Upper lobe of right lung (tissue), 1 donor: Measurements from ENCODE around the gene THSD4. TPM values are rescaled to one million over a fixed set of nuclear protein-coding genes. Genes with fewer than 3 reads are reported as not detected.
A peak's percentile ranks its signal among the peaks of the same experiment; 100 is the strongest.

Source experiments
- ATAC-seq: fragments of 200-7000 bp; cut with Tn5 transposase; one replicate; pipeline ENCODE4 v1.9.1; 2020; ENCODE audit warnings: mild to moderate bottlenecking, moderate library complexity
- DNase-seq: peaks from one replicate; pipeline ENCODE4 v3.0.0-alpha.2; 2020
- H3K27ac ChIP-seq: fragments of 200-600 bp; one replicate; pipeline ENCODE4 v1.8.0; 2022
- H3K27me3 ChIP-seq: fragments of 200-600 bp; one replicate; pipeline ENCODE4 v1.8.0; 2022; ENCODE audit warnings: mild to moderate bottlenecking
- H3K36me3 ChIP-seq: fragments of 200-600 bp; one replicate; pipeline ENCODE4 v1.8.0; 2022
- H3K4me1 ChIP-seq: fragments of 200-600 bp; one replicate; pipeline ENCODE4 v1.8.0; 2022
- H3K4me3 ChIP-seq: fragments of 200-600 bp; one replicate; pipeline ENCODE4 v1.8.0; 2022; ENCODE audit warnings: mild to moderate bottlenecking
- H3K9me3 ChIP-seq: fragments of 200-600 bp; one replicate; pipeline ENCODE4 v1.8.0; 2022
- intact Hi-C: fragments of 100-400 bp; cut with DNase I; formaldehyde crosslinking; loops from one replicate; pipeline ENCODE4 v1.11.0; 2022
- total RNA-seq: library from RNA; stranded (reverse); fragmentation: NEBNext Ultra II Directional; extraction: Animal tissue kit (Norgen Biotek cat#: 25700); gene quantifications from one replicate; pipeline ENCODE4 v1.2.1, GENCODE V29; 2021
- TF ChIP-seq, protein P1 (sequence below): fragments of 200-600 bp; IDR thresholded peaks from one replicate; pipeline ENCODE4 v1.8.0; 2022; ENCODE audit warnings: antibody characterized with exemption
- donor health status: DM: no; HTN: yes; CAD: no; lungs with severe emphysema.

Gene THSD4
- total RNA-seq, 1 donor from 2014 or later = 25.6 TPM

DNA sequence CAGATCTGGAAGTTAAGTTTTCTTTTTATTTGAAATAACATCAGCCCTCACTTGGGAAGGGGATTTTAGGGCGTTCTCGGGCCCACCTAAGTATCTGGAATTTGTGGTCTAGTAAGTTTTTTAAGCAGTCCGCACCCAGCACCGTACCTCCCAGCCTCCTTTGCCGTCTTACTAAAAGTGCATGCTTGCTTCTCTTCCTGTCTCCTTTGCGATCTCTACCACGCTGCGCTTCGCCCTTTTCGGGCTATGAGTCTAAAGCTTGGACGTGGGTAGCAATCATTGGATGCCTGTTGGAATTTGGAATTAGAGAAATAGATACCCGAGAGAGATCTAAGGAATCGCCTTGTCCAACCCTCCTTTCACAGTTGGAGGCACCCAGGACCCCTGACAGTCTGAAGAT is 1.1 kb downstream of the THSD4 start:
- intact Hi-C loops = loop anchor here (10.0 kb wide), 1 partner anchor 338 kb away; no protein-coding TSS in a partner anchor
- peak overlapping the region; percentile 64 for H3K4me3 ChIP-seq
- H3K27ac ChIP-seq = peak overlapping the region; percentile 78
- no peaks in the 10 kb centered on the region for H3K9me3 ChIP-seq
- DNase-seq (no peak), ATAC-seq (no peak)
- no peaks in the 10 kb centered on the region for H3K27me3 ChIP-seq
- no peaks in the 10 kb centered on the region for H3K4me1 ChIP-seq
- no peaks in the 10 kb centered on the region for H3K36me3 ChIP-seq
- TF ChIP-seq, protein P1, sequence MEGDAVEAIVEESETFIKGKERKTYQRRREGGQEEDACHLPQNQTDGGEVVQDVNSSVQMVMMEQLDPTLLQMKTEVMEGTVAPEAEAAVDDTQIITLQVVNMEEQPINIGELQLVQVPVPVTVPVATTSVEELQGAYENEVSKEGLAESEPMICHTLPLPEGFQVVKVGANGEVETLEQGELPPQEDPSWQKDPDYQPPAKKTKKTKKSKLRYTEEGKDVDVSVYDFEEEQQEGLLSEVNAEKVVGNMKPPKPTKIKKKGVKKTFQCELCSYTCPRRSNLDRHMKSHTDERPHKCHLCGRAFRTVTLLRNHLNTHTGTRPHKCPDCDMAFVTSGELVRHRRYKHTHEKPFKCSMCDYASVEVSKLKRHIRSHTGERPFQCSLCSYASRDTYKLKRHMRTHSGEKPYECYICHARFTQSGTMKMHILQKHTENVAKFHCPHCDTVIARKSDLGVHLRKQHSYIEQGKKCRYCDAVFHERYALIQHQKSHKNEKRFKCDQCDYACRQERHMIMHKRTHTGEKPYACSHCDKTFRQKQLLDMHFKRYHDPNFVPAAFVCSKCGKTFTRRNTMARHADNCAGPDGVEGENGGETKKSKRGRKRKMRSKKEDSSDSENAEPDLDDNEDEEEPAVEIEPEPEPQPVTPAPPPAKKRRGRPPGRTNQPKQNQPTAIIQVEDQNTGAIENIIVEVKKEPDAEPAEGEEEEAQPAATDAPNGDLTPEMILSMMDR = no peak

DNA sequence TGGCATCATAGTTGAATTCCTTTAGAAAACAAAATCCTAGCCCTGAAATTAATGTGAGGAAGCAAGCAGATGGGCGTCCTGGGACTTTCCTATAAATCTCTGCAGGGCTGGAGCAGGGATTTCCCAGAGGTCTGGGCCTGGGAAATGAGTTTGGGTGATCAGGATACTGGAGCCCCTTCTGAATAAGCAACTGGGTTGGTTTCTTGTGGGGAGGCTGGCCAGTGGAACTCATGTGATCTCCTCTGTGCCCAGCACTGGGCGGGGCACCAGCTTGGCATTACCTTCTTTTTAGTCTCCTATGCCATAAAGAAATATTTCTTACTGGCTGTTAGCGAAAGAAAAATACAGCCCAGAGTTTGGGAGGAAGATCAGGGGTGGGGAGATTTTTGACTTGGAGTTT is 1.7 kb downstream of the THSD4 start:
- no peak overlapping the region for H3K27ac ChIP-seq
- TF ChIP-seq, protein P1 = no peak
- no peaks in the 10 kb centered on the region for H3K4me1 ChIP-seq
- H3K36me3 ChIP-seq = no peaks in the 10 kb centered on the region
- intact Hi-C loops = loop anchor here (10.0 kb wide), 1 partner anchor 338 kb away; no protein-coding TSS in a partner anchor
- DNase-seq (no peak), ATAC-seq (no peak)
- no peaks in the 10 kb centered on the region for H3K27me3 ChIP-seq
- no peak overlapping the region for H3K4me3 ChIP-seq
- no peaks in the 10 kb centered on the region for H3K9me3 ChIP-seq

DNA sequence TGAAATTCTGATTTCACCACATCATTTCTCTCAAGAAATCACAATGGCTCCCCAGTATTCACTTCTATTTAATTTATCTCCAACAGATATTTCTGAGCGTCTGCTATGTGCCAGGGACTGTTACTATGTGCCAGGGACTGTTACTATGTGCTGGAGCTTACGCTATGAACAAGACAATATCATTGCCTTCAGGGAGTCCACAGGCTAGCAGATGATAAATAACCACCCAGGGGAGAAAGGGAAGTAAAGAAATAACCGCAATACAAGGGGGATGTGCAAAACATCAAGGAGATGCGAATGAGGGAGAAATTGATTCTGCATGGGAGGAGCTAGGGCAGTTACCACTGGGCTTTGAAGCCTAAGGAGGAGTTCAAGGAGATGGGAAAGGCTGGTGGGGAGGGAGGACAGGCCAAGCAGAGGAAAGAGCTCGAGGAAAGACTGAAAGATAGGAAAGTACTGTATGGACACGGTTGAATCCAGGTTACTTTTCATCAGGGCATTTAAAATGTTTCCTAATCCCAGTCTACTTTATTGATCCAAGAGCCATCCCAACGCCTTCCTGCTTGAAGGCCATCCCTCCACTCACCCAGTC is 2.5 kb downstream of the THSD4 start:
- DNase-seq (no peak), ATAC-seq (no peak)
- intact Hi-C loops = loop anchor here (10.0 kb wide), 1 partner anchor 337 kb away; no protein-coding TSS in a partner anchor
- Histone ChIP-seq H3K4me3 (no peak overlapping the region), H3K36me3 (no peaks in the 10 kb centered on the region), H3K27ac (no peak overlapping the region), H3K27me3 (no peaks in the 10 kb centered on the region), H3K9me3 (no peaks in the 10 kb centered on the region), H3K4me1 (no peaks in the 10 kb centered on the region)
- TF ChIP-seq, protein P1 = no peak

- intact Hi-C loops = loop anchor here (10.0 kb wide), 1 partner anchor 336 kb away; no protein-coding TSS in a partner anchor
- Histone ChIP-seq H3K27ac (no peak overlapping the region), H3K4me3 (no peak overlapping the region), H3K9me3 (no peaks in the 10 kb centered on the region), H3K4me1 (no peaks in the 10 kb centered on the region), H3K36me3 (no peaks in the 10 kb centered on the region), H3K27me3 (no peaks in the 10 kb centered on the region)
- ATAC-seq (no peak), DNase-seq (no peak)
- TF ChIP-seq, protein P1 = no peak
Measured at GRCh38 chr15:71118345-71118744, 3.1 kb downstream of the THSD4 start.

DNA sequence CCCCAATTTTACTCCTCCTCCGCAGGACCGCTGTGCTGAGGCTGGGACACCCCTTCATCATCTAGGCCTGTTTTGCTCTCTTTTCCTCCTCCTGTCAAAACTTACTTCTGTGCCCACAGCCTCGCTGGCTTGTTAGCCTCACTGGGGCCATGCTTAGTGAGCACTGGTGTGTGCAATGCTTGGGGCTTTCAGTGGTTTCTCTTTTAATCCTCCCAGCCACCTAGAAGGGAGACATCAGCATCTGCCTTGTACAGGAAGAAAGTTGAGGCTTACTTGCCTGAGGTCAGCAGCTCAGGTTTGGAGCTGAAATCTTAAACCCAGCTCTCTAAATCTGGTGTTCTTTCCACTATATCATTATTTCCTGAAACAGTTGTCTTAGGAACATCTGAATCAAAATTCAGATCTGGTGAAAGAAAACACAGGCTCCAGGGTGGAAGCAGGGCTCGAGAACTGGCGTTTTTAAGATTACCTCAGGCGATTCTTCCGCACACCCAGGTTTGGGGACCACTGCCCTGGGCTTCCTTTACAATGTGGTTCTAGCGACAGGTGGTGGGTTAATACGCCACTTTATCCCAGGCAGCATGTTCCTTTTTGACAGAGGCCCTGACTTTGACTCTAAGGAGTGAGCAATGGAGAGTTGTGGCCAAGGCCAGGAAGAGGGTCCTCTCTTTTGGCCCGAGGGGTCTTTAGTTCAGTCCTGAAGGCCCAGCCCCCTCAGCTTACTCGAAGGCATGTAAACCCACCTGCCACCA is 3.8 kb downstream of the THSD4 start:
- no peak for DNase-seq
- TF ChIP-seq, protein P1 = no peak
- H3K27me3 ChIP-seq = no peaks in the 10 kb centered on the region
- H3K4me1 ChIP-seq = no peaks in the 10 kb centered on the region
- ATAC-seq = no peak
- H3K9me3 ChIP-seq = no peaks in the 10 kb centered on the region
- H3K36me3 ChIP-seq = no peaks in the 10 kb centered on the region
- intact Hi-C loops = loop anchor here (10.0 kb wide), 1 partner anchor 336 kb away; no protein-coding TSS in a partner anchor
- no peak overlapping the region for H3K4me3 ChIP-seq
- H3K27ac ChIP-seq = no peak overlapping the region
